SK-N-SH (cell line): ENCODE measurements around the gene ELOVL4. TPM values are rescaled to one million over a fixed set of nuclear protein-coding genes. Genes with fewer than 3 reads are reported as not detected.

Source experiments
- CTCF ChIA-PET: fragments of 300-600, 350-600 bp; formaldehyde crosslinking; extraction: SDS; loops from one replicate; lab custom pipeline; 2021; lab: Yijun Ruan, JAX
- POLR2A ChIA-PET: fragments of 350-600 bp; sonication (Branson Sonifier 250); formaldehyde crosslinking; extraction: SDS; loops from one replicate; lab custom pipeline; 2020; ENCODE audit warnings: antibody characterized with exemption, inconsistent platforms; lab: Yijun Ruan, JAX
- DNase-seq: peaks from one replicate; pipeline ENCODE4 v3.0.0; 2012
- H2AFZ ChIP-seq: fragments of 200-600 bp; sonication (generic); 2 replicates; pipeline ENCODE4 v1.8.1; 2016; ENCODE audit warnings: antibody characterized with exemption, mild to moderate bottlenecking, low read depth
- H3F3A ChIP-seq: fragments of 200-600 bp; sonication (generic); replicated peaks from 2 replicates; pipeline ENCODE3; 2016; ENCODE audit warnings: antibody characterized with exemption, mild to moderate bottlenecking; ENCODE audit not compliant: insufficient read depth
- H3K27ac ChIP-seq, 2 experiments: fragments of 200-500 bp in 1 of 2; fragments of 200-600 bp in 1 of 2; sonication (Bioruptor generic) in 1 of 2; sonication (generic), shearing (Covaris generic) in 1 of 2; 2 replicates each; pipeline versions ENCODE4 v1.5.1 to v1.6.1; 2014 to 2016; ENCODE audit warnings: low read depth in 2 of 2, inconsistent platforms in 1 of 2, low read length in 1 of 2, mild to moderate bottlenecking in 1 of 2, mixed read lengths in 1 of 2
- H3K27me3 ChIP-seq: fragments of 200-600 bp; sonication (generic), shearing (Covaris generic); 2 replicates; pipeline ENCODE4 v1.6.1; 2016; ENCODE audit warnings: mixed run types; ENCODE audit not compliant: insufficient read depth
- H3K36me3 ChIP-seq, 2 experiments: fragments of 200-500 bp in 1 of 2; fragments of 200-600 bp in 1 of 2; sonication (Bioruptor generic) in 1 of 2; sonication (generic) in 1 of 2; replicated peaks in 1 of 2; 2 replicates each; pipeline versions ENCODE3 to v1.5.1; 2014 to 2016; ENCODE audit warnings: low read length in 1 of 2, mild to moderate bottlenecking in 1 of 2; ENCODE audit not compliant: insufficient read depth in 2 of 2, control insufficient read depth in 1 of 2
- H3K4me1 ChIP-seq, 2 experiments: fragments of 200-500 bp in 1 of 2; fragments of 200-600 bp in 1 of 2; sonication (Bioruptor generic) in 1 of 2; sonication (generic), shearing (Covaris generic) in 1 of 2; 2 replicates each; pipeline versions ENCODE4 v1.5.1 to v1.6.1; 2014 to 2016; ENCODE audit warnings: low read depth in 1 of 2, low read length in 1 of 2, mixed run types in 1 of 2; ENCODE audit not compliant: insufficient read depth in 2 of 2, control insufficient read depth in 1 of 2
- H3K4me2 ChIP-seq: fragments of 200-600 bp; sonication (generic), shearing (Covaris generic); 2 replicates; pipeline ENCODE4 v1.6.1; 2017; ENCODE audit warnings: mixed run types
- H3K4me3 ChIP-seq, 2 experiments: fragments of 200-500 bp in 1 of 2; fragments of 200-600 bp in 1 of 2; sonication (Bioruptor generic) in 1 of 2; sonication (generic), shearing (Covaris generic) in 1 of 2; 2 replicates each; pipeline versions ENCODE4 v1.5.1 to v1.8.1; 2014 to 2016; ENCODE audit warnings: low read depth in 2 of 2, inconsistent platforms in 1 of 2, low read length in 1 of 2, mild to moderate bottlenecking in 1 of 2, mixed read lengths in 1 of 2, moderate library complexity in 1 of 2
- H3K79me2 ChIP-seq: fragments of 200-600 bp; sonication (generic); 2 replicates; pipeline ENCODE4 v1.8.1; 2017; ENCODE audit warnings: mild to moderate bottlenecking; ENCODE audit not compliant: insufficient read depth
- H3K9ac ChIP-seq: fragments of 200-600 bp; sonication (generic); 2 replicates; pipeline ENCODE4 v1.6.1; 2017; ENCODE audit warnings: mixed run types
- H3K9me2 ChIP-seq: fragments of 200-600 bp; sonication (generic); 2 replicates; pipeline ENCODE4 v1.6.1; 2017; ENCODE audit warnings: mixed run types
- H3K9me3 ChIP-seq: fragments of 200-600 bp; sonication (generic); 2 replicates; pipeline ENCODE4 v1.6.1; 2017; ENCODE audit warnings: mixed run types, mild to moderate bottlenecking, moderate library complexity
- H4K20me1 ChIP-seq: fragments of 200-600 bp; sonication (generic); 2 replicates; pipeline ENCODE4 v1.6.1; 2017; ENCODE audit warnings: mild to moderate bottlenecking, mixed run types; ENCODE audit not compliant: insufficient read depth
- EZH2phosphoT487 ChIP-seq: fragments of 200-600 bp; sonication (generic); IDR thresholded peaks from 2 replicates; pipeline ENCODE4 v1.6.1; 2017; ENCODE audit warnings: low read depth, mixed run types, mild to moderate bottlenecking, antibody characterized with exemption, moderate library complexity, borderline replicate concordance
- GABPA ChIP-seq: IDR thresholded peaks from 2 replicates; pipeline ENCODE4 v1.4.0; 2012; ENCODE audit warnings: low read depth, mild to moderate bottlenecking
- GATA2 ChIP-seq: sonication (generic); formaldehyde crosslinking; IDR thresholded peaks from 2 replicates; pipeline ENCODE4 v1.5.0; 2020; ENCODE audit warnings: mild to moderate bottlenecking, missing genetic modification reagents
- JUND ChIP-seq: IDR thresholded peaks from 2 replicates; pipeline ENCODE4 v1.4.0; 2012
- MAX ChIP-seq: IDR thresholded peaks from 2 replicates; pipeline ENCODE4 v1.4.0; 2012; ENCODE audit warnings: low read depth
- MEF2A ChIP-seq: IDR thresholded peaks from 2 replicates; pipeline ENCODE4 v1.4.0; 2012; ENCODE audit warnings: low read depth, borderline replicate concordance
- PBX3 ChIP-seq: IDR thresholded peaks from 2 replicates; pipeline ENCODE4; 2012
- POLR2AphosphoS5 ChIP-seq: IDR thresholded peaks from 2 replicates; pipeline ENCODE4 v1.6.1; 2012; ENCODE audit warnings: low read depth, low read length
- RAD21 ChIP-seq: IDR thresholded peaks from 2 replicates; pipeline ENCODE4 v1.6.1; 2012; ENCODE audit warnings: mild to moderate bottlenecking, low read length
- REST ChIP-seq: IDR thresholded peaks from 2 replicates; pipeline ENCODE4 v1.6.1; 2012; ENCODE audit warnings: mild to moderate bottlenecking, low read depth, low read length, moderate library complexity
- RXRA ChIP-seq: IDR thresholded peaks from 2 replicates; pipeline ENCODE4 v1.4.0; 2012; ENCODE audit warnings: low read depth, mild to moderate bottlenecking, borderline replicate concordance
- TAF1 ChIP-seq: IDR thresholded peaks from 2 replicates; pipeline ENCODE4 v1.6.1; 2012; ENCODE audit warnings: low read depth, mild to moderate bottlenecking, low read length, moderate library complexity, borderline replicate concordance
- TCF12 ChIP-seq: IDR thresholded peaks from 2 replicates; pipeline ENCODE4 v1.4.0; 2012
- TEAD4 ChIP-seq: IDR thresholded peaks from 2 replicates; pipeline ENCODE4 v1.4.0; 2012; ENCODE audit warnings: mild to moderate bottlenecking, borderline replicate concordance; ENCODE audit not compliant: insufficient read depth
- WGBS: methylation state at CpG from one replicate; pipeline ENCODE4 v1.1.6; 2017; ENCODE audit warnings: low lambda C conversion rate; 5-methylcytosine and 5-hydroxymethylcytosine counted together
- polyA plus RNA-seq, 3 experiments: library from polyadenylated mRNA; depleted of rRNA; stranded (reverse); fragments of >200 nt; gene quantifications; 2 replicates each; pipeline ENCODE4 v1.2.3, GENCODE V29; 2012
- TF ChIP-seq, protein P1 (sequence below): fragments of 150-350 bp; IDR thresholded peaks from 2 replicates; pipeline ENCODE4 v1.6.1; 2017; ENCODE audit warnings: antibody characterized with exemption, low read length, low read depth, borderline replicate concordance

ELOVL4 gene
- polyA plus RNA-seq, 1 of the 3 experiments (the other 2 are of a cell fraction): 1.9 TPM

DNA sequence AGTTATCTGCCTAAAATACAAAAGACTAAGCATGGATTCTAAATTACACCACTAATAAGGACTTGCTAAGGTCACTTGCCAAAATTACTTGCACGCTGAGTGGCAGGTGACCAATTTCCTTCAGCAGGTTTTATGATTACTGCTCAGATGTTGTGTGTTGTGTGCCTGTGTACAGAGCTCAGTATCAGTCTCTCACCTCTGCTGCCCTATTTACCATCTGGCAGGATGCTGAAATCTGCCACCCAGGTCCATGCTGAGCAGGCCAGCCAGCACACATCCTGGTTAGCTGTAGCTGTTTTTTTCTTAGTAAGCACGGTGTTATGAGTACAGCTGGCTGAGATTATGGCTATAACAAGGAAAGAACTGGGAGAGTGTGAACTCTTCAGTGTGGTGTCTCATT is 34.0 kb downstream of the ELOVL4 start:
- H4K20me1 ChIP-seq: no peaks in the 10 kb centered on the region
- no peaks in the 10 kb centered on the region for H3F3A ChIP-seq
- no peak overlapping the region for H3K9ac ChIP-seq
- H3K9me3 ChIP-seq: no peaks in the 10 kb centered on the region
- H3K4me1 ChIP-seq: no peaks in the 10 kb centered on the region; a peak in 1 of 4 replicates
- no peak overlapping the region for H3K27ac ChIP-seq
- no peak overlapping the region for H3K4me3 ChIP-seq
- H3K27me3 ChIP-seq: no peaks in the 10 kb centered on the region
- no peaks in the 10 kb centered on the region for H3K9me2 ChIP-seq
- H3K79me2 ChIP-seq: no peaks in the 10 kb centered on the region
- no peak overlapping the region for H2AFZ ChIP-seq
- ChIA-PET POLR2A (no interaction called here), CTCF (interaction anchor here (1.2 to 1.6 kb wide), 3 partner anchors 34 to 44 kb away, joined by 3 to 9 read pairs (median 4); partner anchors contain the start of gene ELOVL4)
- peak; percentile 12 for DNase-seq
- peaks cover 3 to 17% of the 10 kb centered on the region in 2 experiments for H3K36me3 ChIP-seq
- H3K4me2 ChIP-seq: no peak overlapping the region
- WGBS: 55% methylated on average over 2 of the region's 2 CpGs
- TF ChIP-seq RAD21 (no peak), POLR2AphosphoS5 (no peak), TEAD4 (no peak), GATA2 (no peak), EZH2phosphoT487 (no peak), TAF1 (no peak), GABPA (no peak), JUND (no peak), PBX3 (no peak), RXRA (no peak), TCF12 (no peak), MAX (no peak), MEF2A (no peak), REST (no peak)
- TF ChIP-seq, protein P1, sequence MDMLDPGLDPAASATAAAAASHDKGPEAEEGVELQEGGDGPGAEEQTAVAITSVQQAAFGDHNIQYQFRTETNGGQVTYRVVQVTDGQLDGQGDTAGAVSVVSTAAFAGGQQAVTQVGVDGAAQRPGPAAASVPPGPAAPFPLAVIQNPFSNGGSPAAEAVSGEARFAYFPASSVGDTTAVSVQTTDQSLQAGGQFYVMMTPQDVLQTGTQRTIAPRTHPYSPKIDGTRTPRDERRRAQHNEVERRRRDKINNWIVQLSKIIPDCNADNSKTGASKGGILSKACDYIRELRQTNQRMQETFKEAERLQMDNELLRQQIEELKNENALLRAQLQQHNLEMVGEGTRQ: no peak
